KMS-11 (cell line): ENCODE measurements around the gene SLC35G6.

Experiments used
- H2AFZ ChIP-seq: fragments of 200-600 bp; sonication (generic); 2 replicates; pipeline ENCODE4 v1.6.1; 2016; ENCODE audit warnings: antibody characterized with exemption, mixed run types, low read depth
- H3K27ac ChIP-seq: fragments of 200-600 bp; sonication (generic); 2 replicates; pipeline ENCODE4 v1.6.1; 2016; ENCODE audit warnings: mild to moderate bottlenecking, mixed run types
- H3K27me3 ChIP-seq: fragments of 200-600 bp; sonication (generic); 2 replicates; pipeline ENCODE4 v1.6.1; 2017; ENCODE audit warnings: mild to moderate bottlenecking, low read depth, mixed run types, moderate library complexity; ENCODE audit not compliant: insufficient read depth
- H3K36me3 ChIP-seq: fragments of 200-600 bp; sonication (generic); 2 replicates; pipeline ENCODE4 v1.6.1; 2017; ENCODE audit warnings: mild to moderate bottlenecking, mixed run types; ENCODE audit not compliant: insufficient read depth
- H3K4me1 ChIP-seq: fragments of 200-600 bp; sonication (generic); 2 replicates; pipeline ENCODE4 v1.6.1; 2016; ENCODE audit warnings: mild to moderate bottlenecking, low read depth, mixed run types; ENCODE audit not compliant: poor library complexity, severe bottlenecking
- H3K4me2 ChIP-seq: fragments of 200-600 bp; sonication (generic); 2 replicates; pipeline ENCODE4 v1.7.0; 2016; ENCODE audit warnings: mild to moderate bottlenecking, mixed run types
- H3K4me3 ChIP-seq: fragments of 200-600 bp; sonication (generic); IDR thresholded peaks from 2 replicates; pipeline ENCODE4 v1.6.1; 2017; ENCODE audit warnings: low read depth, low read length, mixed read lengths; ENCODE audit not compliant: insufficient read depth
- H3K79me2 ChIP-seq: fragments of 200-600 bp; sonication (generic); 2 replicates; pipeline ENCODE4 v1.6.1; 2016; ENCODE audit warnings: low read depth, mixed run types; ENCODE audit not compliant: insufficient read depth
- H3K9ac ChIP-seq: fragments of 200-600 bp; sonication (generic); 2 replicates; pipeline ENCODE4 v1.6.1; 2016; ENCODE audit warnings: mild to moderate bottlenecking, mixed run types
- H4K20me1 ChIP-seq: fragments of 200-600 bp; sonication (generic); 2 replicates; pipeline ENCODE4 v1.6.1; 2016; ENCODE audit warnings: mild to moderate bottlenecking, mixed run types; ENCODE audit not compliant: insufficient read depth
- TF ChIP-seq, protein P1 (sequence below): fragments of 200-600 bp; sonication (generic); conservative IDR thresholded peaks from 2 replicates; pipeline ENCODE4 v1.6.1; 2017; ENCODE audit warnings: low read depth, mild to moderate bottlenecking, antibody characterized with exemption, low read length, moderate library complexity, mixed read lengths

Gene SLC35G6

DNA sequence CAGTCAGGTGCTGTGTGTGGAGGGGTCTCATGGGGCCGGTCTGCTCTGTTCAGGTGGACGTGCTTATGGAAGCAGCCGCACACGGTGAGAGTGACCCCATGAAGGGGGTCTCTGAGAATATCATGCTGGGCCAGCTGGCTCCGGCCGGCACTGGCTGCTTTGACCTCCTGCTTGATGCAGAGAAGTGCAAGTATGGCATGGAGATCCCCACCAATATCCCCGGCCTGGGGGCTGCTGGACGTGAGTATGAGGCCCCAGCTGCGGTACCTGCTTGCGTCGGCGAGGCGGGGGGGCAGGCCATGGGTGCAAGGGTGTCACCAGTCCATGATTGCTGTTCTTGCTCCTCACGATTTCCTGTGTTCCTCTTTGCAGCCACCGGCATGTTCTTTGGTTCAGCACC is 30.9 kb downstream of the SLC35G6 start:
- no peak overlapping the region for H3K9ac ChIP-seq
- H3K36me3 ChIP-seq, result no peaks in the 10 kb centered on the region
- no peak overlapping the region for H3K4me3 ChIP-seq

DNA sequence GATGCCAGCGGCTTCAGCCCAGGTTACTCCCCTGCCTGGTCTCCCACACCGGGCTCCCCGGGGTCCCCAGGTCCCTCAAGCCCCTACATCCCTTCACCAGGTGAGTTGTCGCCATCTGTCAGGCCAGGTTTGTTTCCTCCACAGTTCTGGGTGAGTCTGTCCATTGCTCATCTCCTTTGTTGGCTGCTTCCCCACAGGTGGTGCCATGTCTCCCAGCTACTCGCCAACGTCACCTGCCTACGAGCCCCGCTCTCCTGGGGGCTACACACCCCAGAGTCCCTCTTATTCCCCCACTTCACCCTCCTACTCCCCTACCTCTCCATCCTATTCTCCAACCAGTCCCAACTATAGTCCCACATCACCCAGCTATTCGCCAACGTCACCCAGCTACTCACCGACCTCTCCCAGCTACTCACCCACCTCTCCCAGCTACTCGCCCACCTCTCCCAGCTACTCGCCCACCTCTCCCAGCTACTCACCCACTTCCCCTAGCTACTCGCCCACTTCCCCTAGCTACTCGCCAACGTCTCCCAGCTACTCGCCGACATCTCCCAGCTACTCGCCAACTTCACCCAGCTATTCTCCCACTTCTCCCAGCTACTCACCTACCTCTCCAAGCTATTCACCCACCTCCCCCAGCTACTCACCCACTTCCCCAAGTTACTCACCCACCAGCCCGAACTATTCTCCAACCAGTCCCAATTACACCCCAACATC is 31.7 kb downstream of the SLC35G6 start:
- Histone ChIP-seq H3K4me2 (no peak overlapping the region), H3K4me3 (no peak overlapping the region), H4K20me1 (no peaks in the 10 kb centered on the region), H2AFZ (no peak overlapping the region), H3K79me2 (no peaks in the 10 kb centered on the region), H3K9ac (no peak overlapping the region), H3K36me3 (no peaks in the 10 kb centered on the region), H3K4me1 (no peaks in the 10 kb centered on the region), H3K27me3 (no peaks in the 10 kb centered on the region), H3K27ac (no peak overlapping the region)
- TF ChIP-seq, protein P1, sequence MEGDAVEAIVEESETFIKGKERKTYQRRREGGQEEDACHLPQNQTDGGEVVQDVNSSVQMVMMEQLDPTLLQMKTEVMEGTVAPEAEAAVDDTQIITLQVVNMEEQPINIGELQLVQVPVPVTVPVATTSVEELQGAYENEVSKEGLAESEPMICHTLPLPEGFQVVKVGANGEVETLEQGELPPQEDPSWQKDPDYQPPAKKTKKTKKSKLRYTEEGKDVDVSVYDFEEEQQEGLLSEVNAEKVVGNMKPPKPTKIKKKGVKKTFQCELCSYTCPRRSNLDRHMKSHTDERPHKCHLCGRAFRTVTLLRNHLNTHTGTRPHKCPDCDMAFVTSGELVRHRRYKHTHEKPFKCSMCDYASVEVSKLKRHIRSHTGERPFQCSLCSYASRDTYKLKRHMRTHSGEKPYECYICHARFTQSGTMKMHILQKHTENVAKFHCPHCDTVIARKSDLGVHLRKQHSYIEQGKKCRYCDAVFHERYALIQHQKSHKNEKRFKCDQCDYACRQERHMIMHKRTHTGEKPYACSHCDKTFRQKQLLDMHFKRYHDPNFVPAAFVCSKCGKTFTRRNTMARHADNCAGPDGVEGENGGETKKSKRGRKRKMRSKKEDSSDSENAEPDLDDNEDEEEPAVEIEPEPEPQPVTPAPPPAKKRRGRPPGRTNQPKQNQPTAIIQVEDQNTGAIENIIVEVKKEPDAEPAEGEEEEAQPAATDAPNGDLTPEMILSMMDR, result no peak

More for the DNA sequence above, 30.9 kb downstream of the SLC35G6 start:
- Histone ChIP-seq H3K79me2 (no peaks in the 10 kb centered on the region), H3K4me1 (no peaks in the 10 kb centered on the region), H3K27me3 (no peaks in the 10 kb centered on the region), H3K4me2 (no peak overlapping the region), H3K27ac (no peak overlapping the region), H2AFZ (no peak overlapping the region), H4K20me1 (no peaks in the 10 kb centered on the region)
- TF ChIP-seq, protein P1, result no peak

DNA sequence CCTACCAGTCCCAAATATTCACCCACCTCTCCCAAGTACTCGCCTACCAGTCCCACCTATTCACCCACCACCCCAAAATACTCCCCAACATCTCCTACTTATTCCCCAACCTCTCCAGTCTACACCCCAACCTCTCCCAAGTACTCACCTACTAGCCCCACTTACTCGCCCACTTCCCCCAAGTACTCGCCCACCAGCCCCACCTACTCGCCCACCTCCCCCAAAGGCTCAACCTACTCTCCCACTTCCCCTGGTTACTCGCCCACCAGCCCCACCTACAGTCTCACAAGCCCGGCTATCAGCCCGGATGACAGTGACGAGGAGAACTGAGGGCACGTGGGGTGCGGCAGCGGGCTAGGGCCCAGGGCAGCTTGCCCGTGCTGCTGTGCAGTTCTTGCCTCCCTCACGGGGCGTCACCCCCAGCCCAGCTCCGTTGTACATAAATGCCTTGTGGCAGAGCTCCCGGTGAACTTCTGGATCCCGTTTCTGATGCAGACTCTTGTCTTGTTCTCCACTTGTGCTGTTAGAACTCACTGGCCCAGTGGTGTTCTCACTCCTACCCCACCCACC is 32.7 kb downstream of the SLC35G6 start:
- H3K4me2 ChIP-seq, result no peak overlapping the region
- H3K4me1 ChIP-seq, result no peaks in the 10 kb centered on the region
- TF ChIP-seq, protein P1, result no peak
- no peaks in the 10 kb centered on the region for H4K20me1 ChIP-seq
- H3K4me3 ChIP-seq, result no peak overlapping the region
- H3K79me2 ChIP-seq, result no peaks in the 10 kb centered on the region
- no peak overlapping the region for H3K9ac ChIP-seq
- H2AFZ ChIP-seq, result no peak overlapping the region
- H3K36me3 ChIP-seq, result no peaks in the 10 kb centered on the region
- no peak overlapping the region for H3K27ac ChIP-seq
- no peaks in the 10 kb centered on the region for H3K27me3 ChIP-seq

DNA sequence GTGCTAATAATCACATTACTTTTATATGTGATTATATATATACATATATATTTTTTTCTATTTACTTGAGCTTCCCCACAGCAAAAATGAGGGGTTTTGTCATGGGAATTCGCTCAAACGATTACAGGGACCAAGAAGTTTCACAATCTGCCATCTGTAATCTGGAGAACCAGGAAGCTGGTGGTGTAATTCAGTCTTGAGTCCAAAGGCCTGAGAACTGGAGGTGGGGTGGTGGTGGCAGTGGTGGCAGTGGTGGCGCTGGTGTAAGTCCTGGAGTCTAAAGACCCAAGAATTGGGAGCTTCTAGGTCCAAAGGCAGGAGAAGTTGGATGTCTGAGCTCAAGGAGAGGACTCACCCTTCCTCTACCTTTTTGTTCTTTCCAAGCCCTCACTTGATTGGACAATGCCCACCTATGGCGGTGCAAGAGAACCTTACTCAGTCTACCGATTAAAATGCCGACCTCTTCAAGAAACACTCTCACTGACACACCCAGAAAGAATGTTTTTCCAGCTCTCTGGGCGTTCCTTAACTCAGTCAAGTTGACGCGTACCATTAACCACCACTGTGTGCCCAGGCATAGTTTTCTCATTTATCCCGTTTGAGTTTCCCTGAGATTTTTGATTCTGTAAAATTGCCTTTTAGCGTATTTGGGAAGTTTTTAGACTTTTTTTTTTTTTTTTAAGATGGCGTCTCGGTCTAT is 34.8 kb downstream of the SLC35G6 start:
- no peaks in the 10 kb centered on the region for H4K20me1 ChIP-seq
- no peak overlapping the region for H3K9ac ChIP-seq
- TF ChIP-seq, protein P1, result no peak
- H3K4me3 ChIP-seq, result no peak overlapping the region
- no peaks in the 10 kb centered on the region for H3K4me1 ChIP-seq
- H3K36me3 ChIP-seq, result no peaks in the 10 kb centered on the region
- no peak overlapping the region for H3K27ac ChIP-seq
- H3K79me2 ChIP-seq, result no peaks in the 10 kb centered on the region
- no peak overlapping the region for H2AFZ ChIP-seq
- no peaks in the 10 kb centered on the region for H3K27me3 ChIP-seq
- no peak overlapping the region for H3K4me2 ChIP-seq
